Measurements from ENCODE around the gene MYH11. TPM values are rescaled to one million over a fixed set of nuclear protein-coding genes. Genes with fewer than 3 reads are reported as not detected.

MYH11 gene
- total RNA-seq, 1 experiment from 2014 or later = not detected

DNA sequence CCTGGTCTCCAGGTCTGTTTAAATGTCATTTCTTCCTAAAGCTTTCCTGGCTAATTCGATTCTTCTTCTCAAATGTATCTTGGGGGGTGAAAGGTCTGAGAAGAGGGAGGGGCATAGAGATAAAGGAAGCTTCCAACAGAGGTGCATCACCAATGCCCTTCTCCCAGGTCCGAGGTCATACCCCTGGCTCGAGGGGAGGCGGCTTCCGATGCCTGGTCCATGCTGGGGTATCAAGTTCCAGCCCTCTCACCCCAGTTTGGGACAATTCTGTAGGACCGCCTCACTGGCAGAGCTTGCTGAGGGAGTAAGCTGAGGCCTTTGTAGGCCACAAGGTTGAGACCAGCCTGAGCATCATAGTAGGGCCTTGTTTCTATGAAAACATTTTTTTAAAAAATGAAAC is 41.8 kb upstream of the MYH11 start:
- Histone ChIP-seq H3K27me3 (replicated peaks; ENCODE audit: insufficient read depth, low read depth, low read length, poor library complexity) (no peaks in the 10 kb centered on the region), H3K9me3 (ENCODE audit: low read depth, low read length, poor library complexity, severe bottlenecking) (no peaks in the 10 kb centered on the region), H3K27ac (ENCODE audit: low read depth, low read length, poor library complexity, severe bottlenecking) (no peak overlapping the region), H3K4me3 (ENCODE audit: low read depth, low read length, poor library complexity, severe bottlenecking) (no peak overlapping the region), H3K4me1 (ENCODE audit: insufficient read depth, low read length, poor library complexity, severe bottlenecking) (no peaks in the 10 kb centered on the region), H3K36me3 (ENCODE audit: insufficient read depth, low read length, poor library complexity, severe bottlenecking) (no peaks in the 10 kb centered on the region)
- POLR2A ChIA-PET (ENCODE audit: low non-redundant PET) = no interaction called here
- BruUV-seq (replicated peaks) = no TSS peak
- intact Hi-C loops (cut with micrococcal nuclease; ENCODE audit: unreplicated experiment) = no loop called here
- DNase-seq (ENCODE audit: low spot score) = no peak
- TF ChIP-seq, protein P1, sequence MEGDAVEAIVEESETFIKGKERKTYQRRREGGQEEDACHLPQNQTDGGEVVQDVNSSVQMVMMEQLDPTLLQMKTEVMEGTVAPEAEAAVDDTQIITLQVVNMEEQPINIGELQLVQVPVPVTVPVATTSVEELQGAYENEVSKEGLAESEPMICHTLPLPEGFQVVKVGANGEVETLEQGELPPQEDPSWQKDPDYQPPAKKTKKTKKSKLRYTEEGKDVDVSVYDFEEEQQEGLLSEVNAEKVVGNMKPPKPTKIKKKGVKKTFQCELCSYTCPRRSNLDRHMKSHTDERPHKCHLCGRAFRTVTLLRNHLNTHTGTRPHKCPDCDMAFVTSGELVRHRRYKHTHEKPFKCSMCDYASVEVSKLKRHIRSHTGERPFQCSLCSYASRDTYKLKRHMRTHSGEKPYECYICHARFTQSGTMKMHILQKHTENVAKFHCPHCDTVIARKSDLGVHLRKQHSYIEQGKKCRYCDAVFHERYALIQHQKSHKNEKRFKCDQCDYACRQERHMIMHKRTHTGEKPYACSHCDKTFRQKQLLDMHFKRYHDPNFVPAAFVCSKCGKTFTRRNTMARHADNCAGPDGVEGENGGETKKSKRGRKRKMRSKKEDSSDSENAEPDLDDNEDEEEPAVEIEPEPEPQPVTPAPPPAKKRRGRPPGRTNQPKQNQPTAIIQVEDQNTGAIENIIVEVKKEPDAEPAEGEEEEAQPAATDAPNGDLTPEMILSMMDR (conservative IDR thresholded peaks at IDR 0.05; ENCODE audit: low read depth, low read length) = no peak
- no peak for TF ChIP-seq EZH2 (IDR thresholded peaks at IDR 0.05; ENCODE audit: borderline replicate concordance, low read depth, low read length, poor library complexity, severe bottlenecking)
- CTCF ChIA-PET = no interaction called here

DNA sequence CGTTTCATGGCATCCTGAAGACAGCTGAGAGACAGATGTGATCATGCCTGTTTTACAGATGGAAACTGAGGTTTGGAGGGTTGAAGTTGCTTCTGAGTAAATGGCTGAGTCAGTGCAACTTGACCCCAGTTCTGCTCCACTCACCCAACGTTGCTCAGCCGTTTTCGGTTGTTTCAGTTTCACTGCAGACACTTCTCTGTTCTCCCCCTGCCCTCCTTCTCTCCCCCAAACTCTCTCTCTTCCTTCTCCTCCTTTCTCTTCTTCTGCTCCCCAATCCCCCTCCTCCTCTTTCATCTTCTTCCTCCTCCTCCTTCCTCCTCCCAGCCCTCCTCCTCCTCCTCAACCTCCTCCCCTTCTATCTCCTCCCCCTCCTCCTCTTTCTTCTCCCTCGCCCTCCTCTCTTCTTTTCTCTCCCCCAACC is 41.0 kb upstream of the MYH11 start:
- CTCF ChIA-PET = no interaction called here
- POLR2A ChIA-PET (ENCODE audit: low non-redundant PET) = no interaction called here
- Histone ChIP-seq H3K27me3 (replicated peaks; ENCODE audit: insufficient read depth, low read depth, low read length, poor library complexity) (no peaks in the 10 kb centered on the region), H3K9me3 (ENCODE audit: low read depth, low read length, poor library complexity, severe bottlenecking) (no peaks in the 10 kb centered on the region), H3K27ac (ENCODE audit: low read depth, low read length, poor library complexity, severe bottlenecking) (no peak overlapping the region), H3K4me3 (ENCODE audit: low read depth, low read length, poor library complexity, severe bottlenecking) (no peak overlapping the region), H3K4me1 (ENCODE audit: insufficient read depth, low read length, poor library complexity, severe bottlenecking) (no peaks in the 10 kb centered on the region), H3K36me3 (ENCODE audit: insufficient read depth, low read length, poor library complexity, severe bottlenecking) (no peaks in the 10 kb centered on the region)
- TF ChIP-seq EZH2 (IDR thresholded peaks at IDR 0.05; ENCODE audit: borderline replicate concordance, low read depth, low read length, poor library complexity, severe bottlenecking) = no peak
- TF ChIP-seq, protein P1 (conservative IDR thresholded peaks at IDR 0.05; ENCODE audit: low read depth, low read length) = no peak
- DNase-seq (ENCODE audit: low spot score) = no peak
- no TSS peak for BruUV-seq (replicated peaks)
- intact Hi-C loops (cut with micrococcal nuclease; ENCODE audit: unreplicated experiment) = no loop called here

DNA sequence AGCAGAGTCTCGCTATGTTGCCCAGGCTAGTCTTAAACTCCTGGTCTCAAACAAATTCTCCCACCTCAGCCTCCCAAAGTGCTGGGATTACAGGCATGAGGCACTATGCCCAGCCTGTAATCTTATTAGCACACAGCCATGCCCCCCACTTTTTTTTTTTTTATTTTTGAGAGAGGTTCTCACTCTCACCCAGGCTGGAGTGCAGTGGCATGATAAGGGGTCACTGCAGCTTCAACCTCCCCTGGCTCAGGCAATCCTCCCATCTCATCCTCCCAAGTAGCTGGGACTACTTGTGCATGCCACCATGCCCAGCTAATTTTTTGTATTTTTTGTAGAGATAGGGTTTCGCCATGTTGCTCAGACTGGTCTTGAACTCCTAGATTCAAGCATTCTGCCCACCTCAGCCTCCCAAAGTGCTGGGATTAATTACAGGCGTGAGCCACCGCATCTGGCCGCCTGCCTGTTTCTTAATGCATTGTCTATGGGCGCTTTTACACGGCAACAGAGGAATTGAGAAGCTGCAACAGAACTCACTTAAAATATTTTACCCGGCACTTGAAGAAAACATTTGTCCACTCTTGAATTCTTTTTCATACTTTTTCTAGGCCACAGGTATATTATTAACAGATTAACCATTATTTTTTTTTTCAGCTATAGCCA is 40.4 kb upstream of the MYH11 start:
- H3K27ac ChIP-seq (ENCODE audit: low read depth, low read length, poor library complexity, severe bottlenecking) = no peak overlapping the region
- no peaks in the 10 kb centered on the region for H3K27me3 ChIP-seq (replicated peaks; ENCODE audit: insufficient read depth, low read depth, low read length, poor library complexity)
- no peaks in the 10 kb centered on the region for H3K4me1 ChIP-seq (ENCODE audit: insufficient read depth, low read length, poor library complexity, severe bottlenecking)
- DNase-seq (ENCODE audit: low spot score) = no peak
- ChIA-PET POLR2A (ENCODE audit: low non-redundant PET) (no interaction called here), CTCF (no interaction called here)
- TF ChIP-seq, protein P1 (conservative IDR thresholded peaks at IDR 0.05; ENCODE audit: low read depth, low read length) = no peak
- no peak for TF ChIP-seq EZH2 (IDR thresholded peaks at IDR 0.05; ENCODE audit: borderline replicate concordance, low read depth, low read length, poor library complexity, severe bottlenecking)
- BruUV-seq (replicated peaks) = no TSS peak
- no peaks in the 10 kb centered on the region for H3K9me3 ChIP-seq (ENCODE audit: low read depth, low read length, poor library complexity, severe bottlenecking)
- H3K4me3 ChIP-seq (ENCODE audit: low read depth, low read length, poor library complexity, severe bottlenecking) = no peak overlapping the region
- intact Hi-C loops (cut with micrococcal nuclease; ENCODE audit: unreplicated experiment) = no loop called here
- no peaks in the 10 kb centered on the region for H3K36me3 ChIP-seq (ENCODE audit: insufficient read depth, low read length, poor library complexity, severe bottlenecking)

Data from A673 (cell line).